Activated CD4-positive, alpha-beta T cell treated with anti-CD3 and anti-CD28 coated beads for 1 hour (primary cell): ENCODE data around the gene PROSER3.
"Not testable (repeated sequence)": the region's sequence is repeated elsewhere in the genome, so short reads cannot be mapped to it uniquely, and the experiment has no call there.

Source experiments
- DNase-seq: peaks from one replicate; pipeline ENCODE4 v3.0.0-alpha.2; 2020

PROSER3 gene

DNA sequence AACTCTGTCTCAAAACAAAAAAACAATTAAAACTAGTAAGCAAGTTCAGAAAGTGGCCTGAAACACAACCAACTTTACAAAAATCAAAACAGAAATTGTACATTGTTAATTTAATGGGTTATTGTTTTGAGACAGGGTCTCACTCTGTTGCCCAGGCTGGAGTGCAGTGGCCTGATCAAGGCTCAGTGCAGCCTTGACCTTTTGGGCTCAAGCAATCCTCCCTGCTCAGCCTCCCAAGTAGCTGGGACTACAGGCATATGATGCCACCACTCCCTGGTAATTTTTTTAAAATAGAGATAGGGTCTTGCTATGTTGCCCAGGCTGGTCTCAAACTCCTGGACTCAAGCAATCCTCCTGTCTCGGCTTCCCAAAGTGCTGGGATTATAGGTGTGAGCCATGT, 37.6 kb downstream of the PROSER3 start:
- not testable (repeated sequence) for DNase-seq

DNA sequence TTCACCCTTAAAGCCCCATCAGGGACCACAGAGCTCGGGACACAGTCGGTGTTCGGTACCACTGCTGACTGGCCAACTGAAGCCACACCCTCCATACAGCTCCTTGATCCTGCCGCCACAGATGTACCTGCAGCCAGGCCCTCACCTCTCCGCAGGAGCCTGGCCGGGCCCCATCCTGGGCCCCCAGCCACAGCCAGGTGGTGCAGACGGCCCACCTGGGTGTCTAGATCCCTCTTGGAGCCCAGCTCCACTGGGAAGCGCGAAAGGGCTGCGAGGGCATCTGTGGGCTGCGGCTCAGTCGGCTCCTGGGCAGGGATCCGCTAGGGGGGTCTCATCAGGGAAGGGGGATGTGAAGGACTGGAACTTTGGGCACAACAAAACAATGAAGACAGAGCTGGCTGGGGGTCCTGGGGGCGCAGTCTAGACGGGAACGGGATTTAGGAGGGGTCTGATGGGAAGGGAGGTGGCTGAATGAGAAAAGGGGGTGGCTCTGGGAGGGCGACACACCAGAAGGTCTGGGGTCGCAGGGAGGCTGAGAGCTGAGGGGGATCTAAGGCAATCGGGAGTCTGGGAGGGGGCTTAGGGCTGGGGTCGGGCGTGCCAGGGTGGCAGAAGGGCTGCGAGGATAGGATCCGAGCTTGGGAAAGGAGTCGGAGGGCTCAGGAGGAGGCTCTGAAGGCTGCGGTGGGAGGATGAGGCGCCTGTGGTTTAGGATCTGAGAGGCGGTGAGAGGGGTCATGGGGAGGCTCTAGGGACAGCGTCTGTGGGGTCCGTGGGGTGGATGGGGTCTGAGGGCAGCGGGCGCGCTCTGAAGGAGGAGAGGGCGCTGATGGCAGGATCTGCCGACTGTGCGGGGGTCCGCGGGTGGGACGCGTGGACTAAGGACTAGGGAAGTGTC, 38.9 kb downstream of the PROSER3 start:
- DNase-seq = no peak

DNA sequence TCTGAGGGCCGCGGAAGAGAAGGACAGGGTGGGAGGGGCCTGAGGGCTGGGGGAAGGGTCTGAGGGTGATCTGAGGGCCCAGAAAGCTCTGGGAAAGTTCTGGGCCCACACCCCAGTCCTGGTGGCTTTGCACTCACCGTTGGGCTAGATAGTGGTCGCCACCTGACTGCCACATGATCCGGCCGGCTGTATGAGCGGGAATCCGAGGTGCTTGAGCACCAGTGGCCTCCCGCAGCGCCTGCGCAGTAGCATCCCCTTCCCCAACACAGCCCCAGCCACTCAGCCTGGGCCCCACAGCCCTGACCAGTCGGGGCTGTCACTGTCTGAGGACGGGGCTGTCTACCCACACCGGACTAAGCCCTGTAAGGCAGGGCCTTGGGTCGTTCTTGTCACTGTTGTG, 39.7 kb downstream of the PROSER3 start:
- DNase-seq = no peak

DNA sequence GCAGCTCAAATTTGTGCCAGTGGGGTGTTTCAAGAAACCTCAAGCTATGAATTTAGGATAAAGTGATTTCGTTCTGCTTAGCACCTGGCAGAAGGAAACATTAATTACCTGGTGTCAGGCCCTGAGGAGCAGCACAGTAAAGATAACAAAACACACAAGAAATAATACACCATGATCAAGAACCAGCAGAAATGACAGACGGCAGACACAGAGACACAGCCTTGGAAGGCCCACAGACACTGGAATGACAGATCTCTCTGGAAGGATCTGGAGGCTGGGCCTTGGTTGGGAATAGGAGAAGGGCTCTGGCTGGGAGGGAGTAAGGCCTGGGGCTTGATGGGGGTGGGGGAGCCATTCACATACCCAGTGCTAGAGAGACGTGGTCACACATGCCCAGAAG, 43.9 kb downstream of the PROSER3 start:
- no peak for DNase-seq

DNA sequence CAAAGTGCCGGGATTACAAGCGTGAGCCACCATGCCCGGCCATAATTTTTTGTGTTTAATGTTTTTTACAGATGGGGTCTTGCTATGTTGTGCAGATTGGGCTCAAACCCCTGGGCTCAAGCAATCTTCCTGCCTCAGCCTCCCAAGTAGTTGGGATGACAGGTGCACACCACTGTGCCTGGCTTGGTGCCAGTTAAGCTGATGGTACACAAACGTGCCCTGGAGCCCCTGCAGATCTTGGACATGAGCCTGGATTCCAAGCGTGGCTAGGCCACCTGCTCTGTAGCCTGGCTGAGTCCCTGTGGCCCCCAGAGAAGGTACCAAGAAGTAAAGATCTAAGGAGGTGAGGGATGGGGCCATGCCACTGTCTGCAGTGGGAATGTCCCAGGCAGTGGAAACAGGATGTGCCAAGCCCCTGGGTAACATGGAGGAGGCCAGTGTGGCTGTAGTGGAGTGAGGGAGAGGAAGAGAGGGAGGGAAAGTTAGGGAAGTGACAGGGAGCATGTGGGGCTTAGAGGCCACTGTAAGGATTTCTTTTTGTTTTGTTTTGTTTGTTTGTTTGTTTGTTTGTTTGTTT, 47.6 kb downstream of the PROSER3 start:
- no peak for DNase-seq

DNA sequence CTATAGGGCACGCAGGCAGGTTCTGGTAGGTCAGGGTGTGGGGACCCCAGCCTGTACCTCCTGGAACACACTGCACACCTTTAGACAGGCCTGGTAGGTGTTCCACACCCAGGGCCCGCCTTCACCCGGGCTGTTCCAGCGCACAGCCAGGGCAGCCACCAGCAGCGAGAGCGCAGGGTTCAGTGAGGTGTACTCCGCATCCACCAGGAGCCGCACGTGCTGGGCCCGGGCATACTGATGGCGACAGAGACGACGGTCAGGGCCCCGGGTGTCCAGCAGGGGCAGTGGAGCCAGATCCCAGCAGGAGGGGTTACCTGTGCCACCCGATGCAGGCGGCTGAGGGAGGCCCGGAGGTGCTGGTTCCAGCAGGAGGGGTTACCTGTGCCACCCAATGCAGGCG, 48.6 kb downstream of the PROSER3 start:
- no peak for DNase-seq

DNA sequence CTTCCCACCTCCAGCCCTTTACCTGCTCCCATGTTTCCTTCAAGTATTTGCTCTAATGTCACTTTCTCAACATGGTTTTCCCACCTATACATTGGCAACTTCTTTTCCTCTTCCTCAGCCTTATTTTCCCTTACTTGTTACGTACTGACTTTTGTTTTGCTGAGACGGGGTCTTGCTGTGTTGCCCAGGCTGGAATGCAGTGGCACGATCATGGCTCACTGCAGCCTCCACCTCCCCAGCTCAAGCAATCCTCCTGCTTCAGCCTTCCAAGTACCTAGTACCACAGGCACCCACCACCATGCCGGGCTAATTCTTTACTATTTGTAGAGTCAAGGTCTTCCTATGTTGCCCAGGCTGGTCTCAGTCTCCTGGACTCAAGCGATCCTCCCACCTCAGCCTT, 49.7 kb downstream of the PROSER3 start:
- no peak for DNase-seq

DNA sequence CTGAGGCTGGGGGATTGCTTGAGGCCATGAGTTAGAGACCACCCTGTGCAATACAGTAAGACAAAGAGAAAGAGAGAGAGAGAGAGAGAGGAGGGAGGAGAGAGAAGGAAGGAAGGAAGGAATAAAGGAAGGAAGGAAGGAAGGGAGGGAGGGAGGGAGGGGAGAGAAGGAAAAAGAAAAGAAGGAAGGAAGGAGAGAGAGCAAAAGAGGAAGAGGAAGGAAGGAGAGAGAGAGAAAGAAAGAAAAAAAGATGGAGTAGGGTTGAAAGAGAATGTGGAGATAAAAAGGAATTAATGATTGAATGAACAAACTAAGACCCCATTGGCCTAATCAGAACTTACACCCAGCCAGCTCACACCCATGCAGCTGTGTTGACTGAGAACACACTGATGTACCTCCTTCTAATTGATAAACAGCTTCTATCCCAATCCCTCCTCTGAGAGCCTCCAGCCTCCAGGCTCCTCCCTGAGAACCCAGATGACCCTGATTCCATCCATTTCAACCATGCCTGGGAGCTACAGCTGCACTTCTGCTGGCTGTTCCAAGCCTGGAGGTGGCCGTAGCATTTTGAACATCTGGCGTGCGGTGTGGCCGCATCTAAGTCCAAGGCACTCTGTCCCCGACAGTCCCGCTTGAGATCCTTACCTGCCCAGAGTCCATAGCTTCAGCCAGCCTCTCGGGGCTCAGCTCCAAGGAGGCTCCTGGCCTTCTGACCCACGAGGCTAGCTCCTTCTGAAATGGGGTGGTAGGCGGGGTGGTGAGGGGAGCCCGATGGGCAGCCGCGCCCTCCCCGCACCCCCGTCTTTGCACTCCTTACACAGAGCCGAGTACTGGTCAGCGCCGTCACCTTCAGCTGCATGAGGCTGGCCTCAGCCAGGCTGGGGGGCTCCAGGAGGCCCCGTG, 53.6 kb downstream of the PROSER3 start:
- no peak for DNase-seq

DNA sequence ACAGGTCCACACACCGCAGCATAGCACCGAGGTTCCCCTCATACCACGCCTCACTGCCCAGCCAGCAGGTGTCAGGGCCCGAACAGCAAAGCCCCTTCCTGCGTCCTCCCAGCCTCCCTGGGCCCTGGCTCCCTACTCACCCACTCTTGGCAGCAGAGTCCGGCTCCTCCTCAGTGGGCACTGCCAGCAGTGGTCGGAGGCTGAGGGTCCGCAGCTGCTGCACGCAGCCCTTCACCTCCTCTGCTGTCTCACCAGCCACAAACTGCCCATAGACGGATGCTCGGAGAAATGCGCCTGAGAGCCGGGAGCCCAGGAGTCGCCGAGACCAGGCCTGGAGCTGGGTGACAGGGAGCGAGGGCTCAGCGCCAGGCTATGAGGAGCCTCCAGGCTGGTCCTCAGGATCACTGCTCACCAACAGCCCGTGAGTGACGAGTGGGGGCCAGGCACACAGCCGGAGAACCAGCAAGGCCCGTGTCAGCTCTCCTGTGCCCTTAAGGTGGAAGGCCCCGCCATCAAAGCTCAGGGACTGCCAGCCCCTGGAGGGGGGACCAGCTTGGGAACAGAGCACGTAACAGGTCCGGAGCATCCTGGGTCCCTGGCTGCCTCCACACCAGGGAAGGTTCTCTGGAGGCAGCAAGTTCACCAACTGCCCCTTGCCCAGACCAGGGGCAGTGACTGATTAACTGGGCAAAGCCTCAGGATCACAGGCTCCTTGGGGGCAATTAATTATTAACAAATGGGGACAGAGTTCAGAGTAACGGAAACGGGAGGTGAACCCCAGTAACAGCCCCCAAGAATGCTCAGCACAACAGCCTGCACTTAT, 54.5 kb downstream of the PROSER3 start, which contains the start of gene PRODH2:
Gene PRODH2 (minus strand): TSS at position 626 of the 823 bp plus-strand sequence. CDS start 40 bp downstream, at position 586.
- no peak for DNase-seq

DNA sequence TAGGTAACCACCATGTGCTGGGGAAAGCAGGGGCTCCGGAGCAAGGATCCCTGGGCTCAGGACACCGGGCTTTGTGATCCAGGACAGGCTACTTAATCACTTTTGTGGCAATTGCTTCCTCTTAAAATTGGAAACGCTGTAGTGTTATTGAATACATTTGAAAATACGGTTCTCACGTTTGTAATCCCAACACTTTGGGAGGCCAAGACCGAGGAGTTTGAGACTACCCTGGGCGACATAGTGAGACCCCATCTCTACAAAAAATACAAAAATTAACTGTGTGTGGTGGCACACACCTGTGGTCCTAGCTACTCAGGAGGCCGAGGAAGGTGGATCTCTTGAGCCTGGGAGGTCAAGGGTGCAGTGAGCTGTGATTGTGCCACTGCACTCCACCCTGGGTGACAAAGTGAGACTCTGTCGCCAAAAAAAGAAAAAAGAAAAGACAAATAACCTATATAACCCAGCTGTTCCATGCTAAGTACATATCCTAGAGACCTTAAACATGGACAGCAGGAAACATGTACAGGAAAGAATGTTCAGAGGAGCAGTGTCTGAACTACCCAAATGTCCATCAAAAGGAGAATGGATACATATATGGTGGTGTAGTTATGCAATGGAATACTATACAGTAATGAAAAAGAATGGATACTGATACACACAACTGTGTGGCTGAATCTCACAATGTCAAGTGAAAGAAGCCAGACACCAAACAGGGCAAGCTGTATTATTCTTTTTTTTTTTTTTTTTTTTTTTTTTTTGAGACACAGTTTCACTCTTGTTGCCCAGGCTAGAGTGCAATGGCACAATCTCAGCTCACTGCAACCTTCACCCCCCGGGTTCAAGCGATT, 55.3 kb downstream of the PROSER3 start:
- no peak for DNase-seq

DNA sequence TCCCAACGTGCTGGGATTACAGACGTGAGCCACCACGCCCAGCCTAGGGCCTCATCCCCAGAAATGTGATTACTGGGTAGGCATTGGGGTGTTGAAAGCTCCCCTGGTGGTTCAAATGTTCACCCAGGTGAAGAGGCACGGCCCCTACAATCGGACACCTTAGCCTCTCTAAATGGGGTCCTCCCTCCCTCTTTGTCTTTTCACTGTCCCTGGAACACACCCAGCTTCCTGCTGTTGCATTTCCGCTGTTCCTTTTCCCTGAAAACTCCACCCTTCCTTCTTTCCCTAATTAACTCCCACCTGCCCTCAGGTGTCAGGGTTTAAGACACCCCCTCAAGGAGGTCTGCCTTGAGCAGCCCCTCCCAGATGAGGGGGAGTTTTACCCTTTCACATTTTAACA, 58.3 kb downstream of the PROSER3 start:
- no peak for DNase-seq

DNA sequence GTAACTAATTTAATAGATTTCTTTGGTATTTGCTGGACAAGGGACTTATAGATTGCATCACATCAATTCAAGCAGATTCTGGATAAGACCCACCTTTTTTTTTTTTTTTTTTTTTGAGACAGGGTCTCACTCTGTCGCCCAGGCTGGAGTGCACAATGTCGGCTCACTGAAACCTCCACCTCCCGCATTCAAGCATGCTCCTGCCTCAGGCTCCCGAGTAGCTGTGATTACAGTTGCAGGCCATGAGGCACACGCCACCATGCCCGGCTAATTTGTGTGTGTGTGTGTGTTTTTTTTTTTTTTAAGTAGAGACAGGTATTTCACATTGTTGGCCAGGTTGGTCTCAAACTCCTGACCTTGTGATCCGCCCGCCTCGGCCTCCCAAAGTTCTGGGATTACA, 58.9 kb downstream of the PROSER3 start:
- no peak for DNase-seq

DNA sequence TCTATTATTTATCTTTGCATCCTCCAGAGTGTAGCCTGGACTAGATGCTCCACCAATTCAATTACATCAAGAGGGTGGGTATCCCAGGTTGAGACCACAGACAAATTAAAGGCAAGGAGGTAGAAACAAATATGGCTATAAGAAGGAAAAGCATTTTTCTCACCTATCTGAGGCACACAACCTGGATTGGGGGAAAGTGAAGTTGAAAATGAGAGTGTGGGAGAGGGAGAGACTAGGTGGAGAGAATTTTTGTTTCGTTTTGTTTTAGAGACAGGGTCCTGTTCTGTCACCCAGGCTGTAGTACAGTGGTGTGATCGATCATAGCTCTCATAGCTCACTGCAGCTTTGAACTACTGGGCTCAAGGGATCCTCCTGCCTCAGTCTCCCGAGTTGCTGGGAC, 60.5 kb downstream of the PROSER3 start:
- no peak for DNase-seq
